Colon (tissue), 2 donors: ENCODE measurements around the gene CDK13.
A peak's percentile ranks its signal among the peaks of the same experiment; 100 is the strongest.
"Not testable (repeated sequence)": the region's sequence is repeated elsewhere in the genome, so short reads cannot be mapped to it uniquely, and the experiment has no call there.

Experiments
- FAIRE-seq: peaks from 2 replicates; lab custom pipeline; 2012; peaks lifted over from hg19 to GRCh38; lab: Jason Lieb, UNC
- donor health status: control.
- donor health status: control.

CDK13 gene

DNA sequence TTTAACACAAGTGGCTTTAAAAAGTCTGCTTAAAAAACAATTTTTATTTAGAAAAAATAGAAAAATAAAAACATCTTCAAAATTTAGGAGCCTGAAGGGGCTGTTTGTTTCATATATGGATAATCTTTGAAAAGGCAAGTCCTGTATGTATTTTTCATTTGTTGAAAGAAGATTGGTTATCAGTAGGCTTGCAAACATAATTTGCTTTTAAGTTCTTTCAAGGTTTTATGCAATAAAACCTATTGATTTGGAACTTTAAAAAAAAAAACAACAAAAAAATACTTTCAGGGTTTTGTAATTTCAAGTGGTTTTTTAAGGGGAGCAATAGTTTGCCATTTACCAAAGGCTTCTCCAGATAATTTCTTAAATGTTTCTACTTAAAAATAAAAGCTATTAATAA, 148.8 kb downstream of the CDK13 start:
- FAIRE-seq: no peak

DNA sequence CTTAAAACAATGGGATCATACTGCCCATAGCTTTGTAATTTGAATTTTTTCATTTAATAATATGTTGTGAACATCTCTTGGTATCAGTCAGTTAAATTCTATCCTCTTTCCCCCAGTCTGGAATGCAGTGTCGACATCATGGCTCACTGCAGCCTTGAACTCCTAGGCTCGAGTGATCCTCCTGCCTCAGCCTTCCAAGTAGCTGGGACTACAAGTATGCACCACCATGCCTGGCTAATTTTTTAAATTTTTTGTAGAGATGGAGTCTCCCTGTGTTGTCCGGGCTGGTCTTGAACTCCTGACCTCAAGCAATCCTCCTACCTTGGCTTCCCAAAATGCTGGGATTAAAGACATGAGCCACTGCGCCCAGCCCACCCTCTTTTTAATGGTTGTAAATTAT, 149.8 kb downstream of the CDK13 start:
- no peak for FAIRE-seq

DNA sequence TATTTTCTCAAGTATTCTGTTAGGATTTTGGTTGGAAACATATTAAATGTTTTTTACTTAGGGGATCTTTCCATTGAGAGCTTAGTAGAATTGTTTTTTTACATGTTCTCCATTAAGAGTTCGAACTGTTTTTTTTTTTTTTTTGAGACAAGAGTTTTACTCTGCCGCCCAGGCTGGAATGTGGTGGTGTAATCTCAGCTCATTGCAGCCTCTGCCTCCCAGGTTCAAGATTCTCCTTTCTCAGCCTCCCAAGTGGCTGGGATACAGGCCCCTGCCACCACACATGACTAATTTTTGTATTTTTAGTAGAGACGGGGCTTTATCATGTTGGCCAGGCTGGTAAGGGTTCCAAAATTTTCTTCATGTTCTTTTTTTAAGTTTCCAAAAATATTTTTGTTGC, 151.1 kb downstream of the CDK13 start:
- FAIRE-seq: peak; percentile 5

GRCh38 chr7:40102897-40103296, 152.8 kb downstream of the CDK13 start:
- no peak for FAIRE-seq

DNA sequence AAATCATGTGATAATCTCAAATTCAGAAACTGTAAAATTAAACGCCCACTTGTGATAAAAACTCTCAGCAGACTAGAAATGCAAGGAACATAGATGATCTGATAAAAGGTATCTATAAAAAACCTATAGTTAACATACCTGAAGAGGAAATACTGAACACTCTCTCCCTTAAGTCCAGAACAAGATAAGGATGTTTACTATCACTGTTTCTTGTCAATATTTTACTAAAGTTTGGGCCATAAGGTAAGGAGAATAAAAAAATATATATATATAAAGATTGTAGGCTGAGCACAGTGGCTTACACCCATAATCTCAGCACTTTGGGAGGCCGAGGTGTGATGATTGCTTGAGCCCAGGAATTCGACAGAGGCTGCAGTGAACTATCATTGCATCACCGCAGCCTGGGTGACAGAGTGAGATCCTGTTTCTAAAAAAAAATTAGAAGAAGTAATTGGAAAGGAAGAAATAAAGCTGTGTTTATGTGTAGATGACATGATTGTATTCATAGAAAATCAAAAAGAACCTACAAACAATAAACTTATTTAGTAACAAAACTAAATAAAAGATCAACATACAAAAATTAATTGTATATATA, 155.9 kb downstream of the CDK13 start:
- no peak for FAIRE-seq

DNA sequence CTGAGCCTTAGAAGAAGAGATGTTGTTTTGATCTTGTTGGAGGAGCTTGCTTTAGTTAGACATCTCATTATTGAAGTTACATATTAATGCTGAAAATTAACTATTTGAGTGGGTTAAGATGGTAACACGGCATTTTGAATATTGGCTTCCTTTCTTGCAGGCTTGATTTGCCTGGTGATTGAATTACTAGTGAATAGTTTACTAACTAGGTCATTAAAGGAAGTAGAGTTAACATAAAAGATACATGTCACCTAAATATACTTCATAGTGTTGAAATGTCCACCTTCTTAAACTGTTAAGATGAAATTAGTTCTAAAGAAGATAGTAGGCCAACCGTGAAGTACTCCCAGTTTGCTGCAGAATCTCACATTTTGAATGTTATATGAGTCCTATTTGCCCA, 165.9 kb downstream of the CDK13 start:
- no peak for FAIRE-seq

GRCh38 chr7:40117199-40117598, 167.1 kb downstream of the CDK13 start:
- not testable (repeated sequence) for FAIRE-seq

DNA sequence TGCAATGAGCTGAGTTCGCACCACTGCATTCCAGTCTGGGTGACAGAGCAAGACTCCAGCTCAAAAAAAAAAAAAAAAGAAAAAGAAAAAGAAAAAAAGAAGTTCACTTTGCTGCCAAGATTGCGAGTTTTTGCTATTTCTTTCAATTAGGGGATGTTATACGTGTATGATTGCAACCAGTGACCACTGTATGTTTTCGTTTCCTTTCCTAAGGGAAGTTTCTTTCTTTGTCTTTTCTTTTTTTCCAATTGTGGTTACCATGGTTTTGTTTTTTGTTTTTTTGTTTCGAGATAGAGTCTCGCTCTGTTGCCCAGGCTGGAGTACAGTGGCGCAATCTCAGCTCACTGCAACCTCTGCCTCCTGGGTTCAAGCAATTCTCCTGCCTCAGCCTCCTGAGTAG, 168.1 kb downstream of the CDK13 start:
- FAIRE-seq: not testable (repeated sequence)

- FAIRE-seq: no peak
These were observed 170.0 kb downstream of the CDK13 start for GRCh38 chr7:40120020-40120419.

DNA sequence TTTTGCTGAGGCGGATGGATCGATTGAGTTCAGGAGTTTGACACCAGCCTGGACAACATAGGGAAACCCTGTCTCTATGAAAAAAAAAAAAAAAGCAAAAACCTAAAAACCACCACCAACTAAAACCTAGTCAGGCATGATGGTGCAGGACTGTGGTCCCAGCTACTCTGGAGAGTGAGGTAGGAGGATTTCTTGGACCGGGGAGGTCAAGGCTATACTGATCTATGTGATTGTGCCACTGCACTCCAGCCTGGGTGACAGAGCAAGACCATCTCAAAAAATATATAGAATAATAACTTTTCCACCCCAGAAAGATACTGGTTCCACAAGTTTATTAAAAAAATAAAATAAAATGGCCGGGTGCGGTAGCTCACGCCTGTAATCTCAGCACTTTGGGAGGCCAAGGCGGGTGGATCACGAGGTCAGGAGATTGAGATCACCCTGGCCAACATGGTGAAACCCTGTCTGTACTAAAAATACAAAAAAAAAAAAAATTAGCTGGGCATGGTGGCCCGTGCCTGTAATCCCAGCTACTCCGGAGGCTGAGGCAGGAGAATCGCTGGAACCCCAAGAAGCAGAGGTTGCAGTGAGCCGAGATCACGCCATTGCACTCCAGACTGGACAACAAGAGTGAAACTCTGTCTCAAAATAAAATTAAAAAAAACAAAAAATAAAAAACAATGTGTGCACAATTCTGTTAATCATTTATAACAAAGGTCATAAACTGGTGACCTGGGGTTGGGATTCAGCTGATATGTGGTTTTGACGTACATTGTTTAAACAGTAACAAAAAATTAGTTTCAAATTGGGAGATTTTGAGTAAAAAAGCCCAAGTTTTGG, 172.3 kb downstream of the CDK13 start:
- FAIRE-seq: not testable (repeated sequence)

DNA sequence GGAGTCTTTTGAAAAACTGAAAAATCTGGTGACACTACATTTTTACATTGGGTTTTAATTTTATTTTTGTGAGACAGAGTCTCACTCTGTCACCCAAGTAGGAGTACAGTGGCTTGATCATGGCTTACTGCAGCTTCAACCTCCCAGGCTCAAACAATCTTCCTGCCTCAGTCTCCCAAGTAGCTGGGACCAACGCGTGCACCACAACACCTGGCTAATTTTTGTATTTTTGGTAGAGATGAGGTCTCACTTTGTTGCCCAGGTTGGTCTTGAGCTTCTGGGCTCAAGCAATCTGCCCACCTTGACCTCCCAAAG, 172.8 kb downstream of the CDK13 start:
- FAIRE-seq: no peak

DNA sequence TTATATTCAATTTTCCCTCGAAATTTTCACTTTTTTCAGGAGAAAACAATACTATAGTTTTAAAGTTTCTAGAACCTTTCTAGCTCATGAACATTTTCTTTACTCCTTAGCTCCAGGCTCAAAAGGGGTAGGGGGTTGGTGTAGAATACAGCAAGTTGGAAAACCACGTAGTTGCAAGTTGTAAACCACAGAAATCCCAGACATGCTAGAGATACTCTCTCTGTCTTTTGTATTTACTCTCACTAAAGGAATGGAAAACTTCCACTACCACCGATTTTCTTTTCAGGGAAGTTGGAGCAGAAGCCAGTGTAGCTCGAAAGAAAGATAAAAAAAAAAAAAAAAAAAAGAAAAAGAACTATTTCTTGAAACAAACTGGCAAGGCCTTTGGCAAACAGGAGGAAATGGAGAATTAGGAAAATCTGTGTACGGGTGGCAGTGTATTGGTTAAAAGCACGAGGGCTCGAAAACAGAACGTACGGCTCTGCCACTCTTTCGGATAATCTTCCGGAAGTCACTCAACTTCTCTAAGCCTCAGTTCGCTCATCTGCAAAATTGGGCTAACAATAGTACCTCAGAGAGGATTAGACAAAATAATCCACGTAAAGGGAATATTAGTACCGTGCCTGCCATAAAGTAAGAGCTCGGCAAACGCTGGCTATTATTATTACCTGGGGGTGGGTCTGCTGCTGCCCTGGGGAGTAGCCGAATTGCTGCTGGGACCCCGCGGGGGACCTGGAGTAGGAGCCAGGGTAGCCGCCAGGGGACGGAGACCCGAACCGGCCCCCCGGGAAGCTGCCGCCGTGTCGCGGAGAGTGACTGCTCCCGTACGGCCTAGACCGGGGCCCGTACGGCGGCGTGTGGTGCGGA, 183.7 kb downstream of the CDK13 start:
- no peak for FAIRE-seq

- FAIRE-seq: no peak
These were observed 184.6 kb downstream of the CDK13 start, which contains the start of the genes MPLKIP and SUGCT for GRCh38 chr7:40134428-40135316. MPLKIP (minus strand) TSS chr7:40134622; CDS start chr7:40134567, 55 bp downstream. SUGCT (plus strand) TSS chr7:40135005.

GRCh38 chr7:40135317-40135610, 185.2 kb downstream of the CDK13 start:
- no peak for FAIRE-seq

GRCh38 chr7:40137563-40137962, 187.5 kb downstream of the CDK13 start:
- FAIRE-seq: no peak

DNA sequence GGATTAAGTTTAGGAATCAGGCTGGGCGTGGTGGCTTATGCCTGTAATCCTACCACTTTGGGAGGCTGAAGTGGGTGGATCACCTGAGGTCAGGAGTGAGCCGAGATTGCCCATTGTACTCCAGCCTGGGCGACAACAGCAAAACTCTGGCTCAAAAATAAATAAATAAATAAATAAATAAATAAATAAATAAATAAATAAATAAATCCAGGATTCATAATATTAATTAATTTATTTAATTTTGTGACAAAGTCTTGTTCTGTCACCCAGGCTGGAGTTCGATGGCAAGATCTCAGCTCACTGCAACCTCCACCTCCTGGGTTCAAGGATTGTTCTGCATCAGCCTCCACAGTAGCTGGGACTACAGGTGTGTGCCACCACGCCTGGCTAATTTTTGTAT, 188.9 kb downstream of the CDK13 start:
- FAIRE-seq: no peak

- FAIRE-seq: not testable (repeated sequence)
These were observed 189.8 kb downstream of the CDK13 start for GRCh38 chr7:40139891-40140290.

GRCh38 chr7:40141916-40142315, 191.9 kb downstream of the CDK13 start:
- not testable (repeated sequence) for FAIRE-seq

- not testable (repeated sequence) for FAIRE-seq
These were observed 195.6 kb downstream of the CDK13 start for GRCh38 chr7:40145596-40146130.

DNA sequence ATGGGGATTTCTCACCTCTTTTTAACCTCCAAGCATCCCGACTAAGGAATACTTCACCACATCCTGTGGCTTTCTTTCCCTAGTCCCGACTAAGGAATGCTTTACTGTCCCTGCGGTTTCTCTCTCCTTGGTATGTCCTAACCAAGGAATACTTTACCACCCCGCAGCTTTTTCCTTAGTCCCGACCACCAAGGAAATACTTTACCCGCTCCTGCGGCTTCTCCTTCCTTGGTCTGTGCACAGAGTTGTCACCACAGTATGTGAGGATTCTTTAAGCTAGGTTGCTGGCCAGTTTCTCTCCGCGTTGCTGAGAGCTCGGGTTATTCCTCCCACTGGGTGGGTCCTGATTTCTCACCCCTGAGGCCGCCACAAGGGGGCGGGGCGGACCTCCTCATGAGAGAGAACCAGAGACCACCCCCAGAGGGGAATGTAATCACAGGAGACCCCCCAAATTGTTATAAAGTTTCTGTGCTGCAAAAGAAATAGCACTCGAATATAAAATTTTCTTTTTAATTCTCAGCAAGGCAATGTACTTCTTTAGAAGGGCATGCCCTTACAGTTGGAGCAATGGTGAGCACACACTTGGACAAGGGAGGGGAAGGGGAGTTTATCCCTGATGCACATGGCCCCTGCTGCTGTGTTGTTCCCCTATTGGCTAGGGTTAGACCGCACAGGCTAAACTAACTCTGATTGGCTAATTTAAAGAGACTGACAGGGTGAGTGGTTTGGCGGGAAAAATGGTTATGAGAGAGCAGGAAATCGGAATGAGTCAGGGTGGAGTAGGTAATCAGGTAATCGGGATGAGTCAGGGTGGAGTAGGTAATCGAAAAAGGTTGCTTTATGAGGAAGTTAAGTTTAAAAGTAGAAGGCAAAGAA, 197.6 kb downstream of the CDK13 start:
- no peak for FAIRE-seq

DNA sequence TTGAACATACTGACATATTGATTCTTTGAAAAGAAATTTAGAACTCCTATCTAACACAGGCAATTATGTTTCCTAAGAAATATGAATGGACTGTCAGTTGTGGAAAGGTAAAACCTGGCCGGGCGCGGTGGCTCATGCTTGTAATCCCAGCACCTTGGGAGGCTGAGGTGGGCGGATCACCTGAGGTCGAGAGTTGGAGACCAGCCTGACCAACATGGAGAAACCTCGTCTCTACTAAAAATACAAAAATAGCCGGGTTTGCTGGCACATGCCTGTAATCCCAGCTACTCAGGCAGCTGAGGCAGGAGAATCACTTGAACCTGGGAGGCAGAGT, 198.2 kb downstream of the CDK13 start:
- FAIRE-seq: not testable (repeated sequence)
